Upper lobe of left lung (tissue), 6 donors: Measurements from ENCODE around the gene WDR48. TPM values are rescaled to one million over a fixed set of nuclear protein-coding genes. Genes with fewer than 3 reads are reported as not detected.

Experiments
- ATAC-seq, 2 donors: fragments of 200-7000 bp; cut with Tn5 transposase; one replicate each; pipeline ENCODE4 v1.9.1; 2022; ENCODE audit warnings: mild to moderate bottlenecking in 2 of 2, moderate library complexity in 2 of 2; ENCODE audit not compliant: low FRiP score in 2 of 2
- DNase-seq, 2 donors: peaks; one replicate each; pipeline ENCODE4 v3.0.0-alpha.2; 2019 to 2020
- H3K27ac ChIP-seq, 4 donors: fragments of 200-600 bp; sonication (generic); one replicate each; pipeline ENCODE4 v1.5.1; 2016 to 2019
- H3K27me3 ChIP-seq, 4 donors: fragments of 200-600 bp; sonication (generic); one replicate each; pipeline ENCODE4 v1.5.1; 2017 to 2019
- H3K36me3 ChIP-seq, 4 donors: fragments of 200-600 bp; sonication (generic); one replicate each; pipeline ENCODE4 v1.5.1; 2016 to 2019
- H3K4me1 ChIP-seq, 4 donors: fragments of 200-600 bp; sonication (generic); one replicate each; pipeline ENCODE4 v1.5.1; 2018 to 2019
- H3K4me3 ChIP-seq, 4 donors: fragments of 200-600 bp; sonication (generic); one replicate each; pipeline ENCODE4 v1.5.1; 2017 to 2019; ENCODE audit warnings: mild to moderate bottlenecking in 2 of 4, moderate library complexity in 1 of 4
- H3K9me3 ChIP-seq, 4 donors: fragments of 200-600 bp; sonication (generic); one replicate each; pipeline ENCODE4 v1.5.1; 2018 to 2019
- EP300 ChIP-seq, 4 donors: sonication (generic); formaldehyde crosslinking; IDR thresholded peaks; one replicate each; pipeline ENCODE4 v1.5.1; 2017; ENCODE audit warnings: antibody characterized with exemption in 4 of 4, control low read depth in 2 of 4
- POLR2A ChIP-seq, 4 donors: fragments of 450-650 bp; IDR thresholded peaks; one replicate each; pipeline ENCODE4 v1.5.1; 2016 to 2017; ENCODE audit warnings: antibody characterized with exemption in 4 of 4, mild to moderate bottlenecking in 2 of 4
- POLR2AphosphoS5 ChIP-seq, 2 donors: sonication (generic); formaldehyde crosslinking; IDR thresholded peaks; one replicate each; pipeline ENCODE4 v1.5.1; 2017; ENCODE audit warnings: antibody characterized with exemption in 2 of 2
- WGBS, 2 donors: methylation state at CpG; one replicate each; pipeline ENCODE4 v1.1.5; 2017 to 2018; 5-methylcytosine and 5-hydroxymethylcytosine counted together
- total RNA-seq, 6 donors: library from RNA; depleted of rRNA in 4 of 6; stranded (reverse); fragments of >200 nt in 4 of 6; gene quantifications; one replicate each; pipeline versions ENCODE4 v1.1.0 to v1.2.1, GENCODE V29; 2016 to 2021
- TF ChIP-seq, protein P1 (sequence below), 6 experiments: fragments of 450-650 bp in 4 of 6; fragments of 200-600 bp in 2 of 6; sonication (generic) in 2 of 6; IDR thresholded peaks; one replicate each; pipeline ENCODE4 v1.5.1; 2016 to 2019; ENCODE audit warnings: antibody characterized with exemption in 6 of 6
- donor health status: DM: no; HTN: no; CAD: no; lungs with moderate emphysema.
- donor health status: DM: no; HTN: yes; CAD: no; lungs with severe emphysema.

Gene WDR48
- total RNA-seq, 6 donors from 2014 or later = 9.7 to 30.2 (median 25.5) TPM

DNA sequence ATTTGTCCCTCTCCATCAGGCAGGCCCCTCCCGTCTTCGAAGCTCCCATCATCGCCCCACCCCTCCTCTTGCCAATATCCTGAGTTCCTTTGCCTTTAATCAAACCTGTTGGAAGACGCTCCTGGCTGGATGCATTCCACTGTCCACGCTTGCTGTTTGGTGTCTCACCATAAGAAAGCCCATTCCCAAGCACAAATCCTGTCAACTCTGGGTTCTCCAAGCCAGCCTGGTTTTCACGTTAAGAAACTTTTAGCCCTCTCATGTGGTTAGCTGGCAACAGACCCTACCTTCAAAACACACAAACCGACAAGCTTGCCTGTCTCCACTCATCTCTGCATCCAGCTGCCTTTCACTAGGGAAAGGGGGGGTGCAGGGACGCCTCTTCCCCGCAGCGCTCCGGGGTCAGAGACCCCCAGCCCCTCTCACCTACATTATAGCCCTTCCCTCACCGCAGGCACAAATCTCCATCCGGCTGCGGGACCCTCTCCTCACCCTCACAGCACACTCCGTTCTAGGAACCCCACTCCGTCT is 54.5 kb downstream of the WDR48 start:
- WGBS, 2 donors = 10 to 15% methylated on average over 15 to 16 of the region's 16 CpGs
- peak overlapping the region; percentile 64 to 98 (median 78) for H3K4me3 ChIP-seq
- peaks cover 0 to 17% (median 5%) of the 10 kb centered on the region in 4 donors for H3K36me3 ChIP-seq
- DNase-seq (no peak), ATAC-seq (no peak)
- TF ChIP-seq, protein P1, sequence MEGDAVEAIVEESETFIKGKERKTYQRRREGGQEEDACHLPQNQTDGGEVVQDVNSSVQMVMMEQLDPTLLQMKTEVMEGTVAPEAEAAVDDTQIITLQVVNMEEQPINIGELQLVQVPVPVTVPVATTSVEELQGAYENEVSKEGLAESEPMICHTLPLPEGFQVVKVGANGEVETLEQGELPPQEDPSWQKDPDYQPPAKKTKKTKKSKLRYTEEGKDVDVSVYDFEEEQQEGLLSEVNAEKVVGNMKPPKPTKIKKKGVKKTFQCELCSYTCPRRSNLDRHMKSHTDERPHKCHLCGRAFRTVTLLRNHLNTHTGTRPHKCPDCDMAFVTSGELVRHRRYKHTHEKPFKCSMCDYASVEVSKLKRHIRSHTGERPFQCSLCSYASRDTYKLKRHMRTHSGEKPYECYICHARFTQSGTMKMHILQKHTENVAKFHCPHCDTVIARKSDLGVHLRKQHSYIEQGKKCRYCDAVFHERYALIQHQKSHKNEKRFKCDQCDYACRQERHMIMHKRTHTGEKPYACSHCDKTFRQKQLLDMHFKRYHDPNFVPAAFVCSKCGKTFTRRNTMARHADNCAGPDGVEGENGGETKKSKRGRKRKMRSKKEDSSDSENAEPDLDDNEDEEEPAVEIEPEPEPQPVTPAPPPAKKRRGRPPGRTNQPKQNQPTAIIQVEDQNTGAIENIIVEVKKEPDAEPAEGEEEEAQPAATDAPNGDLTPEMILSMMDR (IDR thresholded peaks at IDR 0.05) = no peak
- TF ChIP-seq POLR2A (IDR thresholded peaks at IDR 0.05) (no peak), POLR2AphosphoS5 (IDR thresholded peaks at IDR 0.05) (no peak), EP300 (IDR thresholded peaks at IDR 0.05) (no peak)
- H3K9me3 ChIP-seq = no peaks in the 10 kb centered on the region
- H3K4me1 ChIP-seq = peaks cover 42 to 55% (median 47%) of the 10 kb centered on the region in 4 donors
- no peaks in the 10 kb centered on the region for H3K27me3 ChIP-seq
- peak overlapping the region; percentile 93 to 97 (median 95) for H3K27ac ChIP-seq

DNA sequence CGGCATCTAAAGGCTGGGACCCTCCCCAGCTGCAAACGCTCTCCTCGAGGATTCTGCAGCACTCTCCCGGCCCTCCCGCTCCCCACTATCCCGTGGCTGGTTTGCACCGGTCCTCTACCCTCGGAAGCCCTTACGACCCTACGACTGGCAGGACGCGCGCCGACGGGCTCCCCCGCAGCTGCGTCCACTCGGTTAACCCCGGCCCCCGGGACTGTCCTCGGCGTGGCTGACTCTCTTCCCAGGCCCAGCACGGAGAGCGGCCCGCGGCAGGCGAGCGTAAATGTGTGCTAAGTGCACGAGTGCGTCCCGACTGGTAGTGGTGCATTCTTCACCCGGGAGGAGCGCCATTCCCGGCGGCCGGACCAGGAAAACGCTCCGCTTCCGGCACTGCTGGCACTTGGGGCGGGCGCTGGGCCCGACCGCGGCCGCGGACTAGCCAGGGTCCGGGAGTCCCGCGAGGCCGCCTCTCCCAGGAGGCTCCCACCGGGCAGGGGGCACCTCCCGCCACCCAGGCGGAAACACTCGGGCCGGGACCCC is 55.1 kb downstream of the WDR48 start:
- peaks cover 0 to 14% (median 5%) of the 10 kb centered on the region in 4 donors for H3K36me3 ChIP-seq
- H3K4me1 ChIP-seq = peaks cover 38 to 55% (median 45%) of the 10 kb centered on the region in 4 donors
- 0 to 1% methylated on average over 8 to 35 of the region's 55 CpGs for WGBS, 2 donors
- no peak for TF ChIP-seq EP300 (IDR thresholded peaks at IDR 0.05)
- no peak for TF ChIP-seq POLR2AphosphoS5 (IDR thresholded peaks at IDR 0.05)
- TF ChIP-seq POLR2A (IDR thresholded peaks at IDR 0.05) = no peak
- TF ChIP-seq, protein P1 (IDR thresholded peaks at IDR 0.05) = peak in 1 of 6 experiments; percentile 6
- ATAC-seq = peak; percentile 39 to 75
- H3K9me3 ChIP-seq = no peaks in the 10 kb centered on the region
- peak overlapping the region; percentile 93 to 97 (median 95) for H3K27ac ChIP-seq
- H3K4me3 ChIP-seq = peak overlapping the region; percentile 64 to 98 (median 78)
- DNase-seq = peak; percentile 64 to 94
- H3K27me3 ChIP-seq = no peaks in the 10 kb centered on the region

DNA sequence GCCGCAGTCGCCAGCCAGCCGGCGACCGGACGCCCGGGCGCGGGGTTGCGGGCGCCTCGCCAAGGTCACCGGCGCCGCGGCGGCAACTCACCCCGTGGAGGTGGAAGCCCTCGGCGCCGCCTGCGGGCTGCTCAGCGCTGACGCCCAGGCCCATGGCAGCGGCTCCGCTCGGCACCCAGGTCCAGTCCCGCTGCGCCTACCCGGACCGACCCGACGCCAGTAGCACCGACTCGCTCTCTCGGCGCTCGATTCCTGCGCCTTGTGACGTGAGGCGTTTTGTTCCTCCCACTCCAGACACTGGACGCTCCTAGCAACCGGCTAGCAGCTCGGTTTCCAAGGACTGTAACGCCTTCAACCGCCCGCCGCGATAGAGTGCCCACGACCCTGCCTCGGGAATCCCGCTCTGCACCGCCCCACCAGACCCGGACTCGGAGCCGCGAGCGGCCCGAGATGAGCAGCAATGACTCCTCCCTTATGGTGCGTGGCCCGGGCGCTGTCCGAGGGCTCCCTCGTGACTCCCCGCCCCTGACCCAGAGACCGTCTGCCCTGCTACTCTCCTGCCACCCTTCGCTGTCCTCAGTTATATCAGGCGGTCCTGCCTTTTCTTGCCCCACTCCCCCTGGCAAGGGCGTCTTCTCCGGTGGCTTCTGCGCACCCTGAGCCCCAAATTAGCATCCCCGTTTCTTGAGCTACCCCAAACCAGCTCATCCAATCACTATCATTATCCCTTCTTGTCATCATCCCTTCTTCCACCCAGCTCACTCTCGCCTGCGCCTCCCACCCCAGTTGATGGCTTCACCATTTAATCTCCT is 55.8 kb downstream of the WDR48 start, which contains the start of the genes GORASP1 and TTC21A:
Gene GORASP1, minus strand, starts transcription at position 240 of the 812 bp plus-strand sequence. Its CDS starts 86 bp downstream, at position 154.
Gene TTC21A, plus strand, starts transcription at position 293 of the 812 bp plus-strand sequence. Its CDS starts 158 bp downstream, at position 451.
- Histone ChIP-seq H3K9me3 (no peaks in the 10 kb centered on the region), H3K4me1 (peaks cover 38 to 53% (median 44%) of the 10 kb centered on the region in 4 donors), H3K27me3 (no peaks in the 10 kb centered on the region), H3K27ac (peak within 1 kb of the TSS; percentile 93 to 97 (median 95)), H3K36me3 (peaks cover 0 to 11% (median 4%) of the 10 kb centered on the region in 4 donors), H3K4me3 (peak within 1 kb of the TSS; percentile 64 to 98 (median 78))
- TF ChIP-seq POLR2A (IDR thresholded peaks at IDR 0.05) (peak in 3 of 4 donors; percentile 40 to 91 (median 86)), EP300 (IDR thresholded peaks at IDR 0.05) (peak in 1 of 4 donors; percentile 15), POLR2AphosphoS5 (IDR thresholded peaks at IDR 0.05) (peak; percentile 81 to 89)
- TF ChIP-seq, protein P1 (IDR thresholded peaks at IDR 0.05) = peak in 1 of 6 experiments; percentile 33
- DNase-seq (peak in 1 of 2 donors; percentile 94), ATAC-seq (peak; percentile 88 to 95)
- 1% methylated on average over 12 to 47 of the region's 74 CpGs for WGBS, 2 donors

DNA sequence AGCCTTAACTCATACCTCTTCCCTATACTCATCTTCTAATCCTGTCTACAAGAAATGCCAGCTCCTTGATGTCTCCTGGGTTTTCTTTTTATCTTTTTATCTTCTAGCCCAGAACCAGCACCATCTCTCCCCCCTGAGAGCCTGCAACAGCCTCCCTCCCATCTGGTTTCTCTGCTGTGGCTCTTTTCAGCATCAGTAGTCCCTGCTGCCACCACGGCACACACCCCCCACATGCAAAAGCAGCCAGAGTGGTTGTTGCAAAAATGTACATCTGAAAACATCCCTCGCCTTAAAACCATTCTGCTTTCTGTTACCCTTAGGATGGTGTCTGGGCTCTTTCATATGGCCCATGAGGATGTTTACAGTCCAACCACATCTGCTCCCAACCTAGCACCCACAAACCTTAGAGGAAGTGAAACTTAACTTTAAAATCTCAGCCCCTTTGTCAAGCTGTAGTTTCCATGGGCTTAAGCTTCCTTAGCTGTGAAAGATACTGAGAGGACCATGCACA is 56.4 kb downstream of the WDR48 start:
- Histone ChIP-seq H3K27ac (peak overlapping the region; percentile 93 to 97 (median 95)), H3K36me3 (peaks cover 0 to 11% (median 3%) of the 10 kb centered on the region in 4 donors), H3K4me3 (peak overlapping the region in 3 of 4 donors; percentile 64 to 98 (median 82)), H3K27me3 (no peaks in the 10 kb centered on the region), H3K4me1 (peaks cover 38 to 46% (median 39%) of the 10 kb centered on the region in 4 donors), H3K9me3 (no peaks in the 10 kb centered on the region)
- DNase-seq (no peak), ATAC-seq (peak in 1 of 2 donors; percentile 6)
- 36 to 38% methylated on average over 2 of the region's 2 CpGs for WGBS, 2 donors
- TF ChIP-seq POLR2AphosphoS5 (IDR thresholded peaks at IDR 0.05) (no peak), POLR2A (IDR thresholded peaks at IDR 0.05) (no peak)
